Endothelial cell of umbilical vein (primary cell): Measurements from ENCODE around the gene CYTH2. TPM values are rescaled to one million over a fixed set of nuclear protein-coding genes. Genes with fewer than 3 reads are reported as not detected.

Experiments used
- BruUV-seq: library from RNA; stranded (reverse); fragments of 400-500 nt; replicated peaks from 2 replicates; lab custom pipeline; 2021; lab: Mats Ljungman, UMichigan
- CTCF ChIA-PET: fragments of 300-600, 350-600 bp; sonication (Branson Sonifier 250); formaldehyde crosslinking; loops from one replicate; lab custom pipeline; 2021; ENCODE audit warnings: antibody characterized with exemption, inconsistent platforms; lab: Charles Lee
- POLR2A ChIA-PET: fragments of 300-600, 350-600 bp; sonication (Branson Sonifier 250); formaldehyde crosslinking; loops from one replicate; lab custom pipeline; 2021; ENCODE audit warnings: antibody characterized with exemption, inconsistent platforms; lab: Charles Lee
- DNase-seq: peaks from one replicate; pipeline ENCODE4 v3.0.0-alpha.2; 2011; ENCODE audit warnings: low read depth, low spot score
- FAIRE-seq: peaks from 2 replicates; lab custom pipeline; 2011; peaks lifted over from hg19 to GRCh38; lab: Jason Lieb, UNC
- H2AFZ ChIP-seq: 2 replicates; pipeline ENCODE4 v1.6.0; 2012; ENCODE audit warnings: low read depth, low read length, control low read depth, inconsistent platforms
- H3K27ac ChIP-seq: 2 replicates; pipeline ENCODE4 v1.5.1; 2011; ENCODE audit warnings: low read depth, mild to moderate bottlenecking, control low read depth, low read length, moderate library complexity; ENCODE audit not compliant: insufficient read depth
- H3K27me3 ChIP-seq, 2 experiments: 2 replicates each; pipeline versions ENCODE4 v1.6.0 to v1.6.1; 2011; ENCODE audit warnings: low read length in 2 of 2, mixed read lengths in 1 of 2; ENCODE audit not compliant: control insufficient read depth in 2 of 2, insufficient read depth in 2 of 2
- H3K36me3 ChIP-seq, 2 experiments: 2 replicates in 1 of 2; 3 replicates in 1 of 2; pipeline ENCODE4 v1.5.1; 2011; ENCODE audit warnings: low read length in 2 of 2, mild to moderate bottlenecking in 1 of 2, moderate library complexity in 1 of 2; ENCODE audit not compliant: control insufficient read depth in 2 of 2, insufficient read depth in 2 of 2; ENCODE audit errors: extremely low read depth in 1 of 2
- H3K4me1 ChIP-seq: 3 replicates; pipeline ENCODE4 v1.5.1; 2011; ENCODE audit warnings: mild to moderate bottlenecking, low read length; ENCODE audit not compliant: control insufficient read depth, insufficient read depth; ENCODE audit errors: extremely low read depth
- H3K4me2 ChIP-seq: 2 replicates; pipeline ENCODE4 v1.6.1; 2011; ENCODE audit warnings: low read length, control low read depth, mixed read lengths; ENCODE audit not compliant: insufficient read depth
- H3K4me3 ChIP-seq, 3 experiments: fragments of 200-600 bp in 1 of 3; sonication (generic), shearing (Covaris generic) in 1 of 3; replicated peaks in 1 of 3; 2 replicates each; pipeline ENCODE4 v1.5.1; 2011 to 2016; ENCODE audit warnings: control low read depth in 3 of 3, low read length in 3 of 3, mild to moderate bottlenecking in 2 of 3, inconsistent platforms in 1 of 3, low read depth in 1 of 3, moderate library complexity in 1 of 3; ENCODE audit not compliant: insufficient read depth in 1 of 3
- H3K79me2 ChIP-seq: 2 replicates; pipeline ENCODE4 v1.6.0; 2012; ENCODE audit warnings: low read length, inconsistent platforms; ENCODE audit not compliant: control insufficient read depth, insufficient read depth
- H3K9ac ChIP-seq: replicated peaks from 2 replicates; pipeline ENCODE3; 2011; ENCODE audit warnings: low read length, control low read depth; ENCODE audit not compliant: insufficient read depth; ENCODE audit errors: extremely low read depth
- H3K9me1 ChIP-seq: replicated peaks from 3 replicates; pipeline ENCODE4 v1.6.0; 2011; ENCODE audit warnings: mild to moderate bottlenecking, low read length; ENCODE audit not compliant: control insufficient read depth, insufficient read depth; ENCODE audit errors: extremely low read depth
- H3K9me3 ChIP-seq: replicated peaks from 2 replicates; pipeline ENCODE4 v1.5.1; 2012; ENCODE audit warnings: low read length, inconsistent platforms; ENCODE audit not compliant: control insufficient read depth, insufficient read depth
- H4K20me1 ChIP-seq: replicated peaks from 2 replicates; pipeline ENCODE3; 2011; ENCODE audit warnings: mild to moderate bottlenecking, low read length; ENCODE audit not compliant: control insufficient read depth, insufficient read depth; ENCODE audit errors: extremely low read depth
- EZH2 ChIP-seq: IDR thresholded peaks from 2 replicates; pipeline ENCODE4 v1.6.1; 2012; ENCODE audit warnings: borderline replicate concordance, low read depth, mild to moderate bottlenecking, moderate library complexity, low read length, inconsistent platforms; ENCODE audit not compliant: severe bottlenecking
- FOS ChIP-seq: IDR thresholded peaks from 2 replicates; pipeline ENCODE4 v1.6.1; 2011; ENCODE audit warnings: mild to moderate bottlenecking, low read length, moderate library complexity, borderline replicate concordance; ENCODE audit not compliant: insufficient read depth
- GATA2 ChIP-seq: IDR thresholded peaks from 2 replicates; pipeline ENCODE4 v1.7.0; 2011; ENCODE audit warnings: low read depth, mild to moderate bottlenecking, moderate library complexity, mixed read lengths, low read length; ENCODE audit not compliant: insufficient read length, insufficient read depth
- JUN ChIP-seq: IDR thresholded peaks from 2 replicates; pipeline ENCODE4 v1.6.1; 2011; ENCODE audit warnings: borderline replicate concordance, low read depth; ENCODE audit not compliant: insufficient read length, insufficient read depth
- MYC ChIP-seq: IDR thresholded peaks from one replicate; pipeline ENCODE4 v1.6.1; 2011; ENCODE audit warnings: mild to moderate bottlenecking, low read depth, low read length
- POLR2A ChIP-seq: IDR thresholded peaks from 2 replicates; pipeline ENCODE4 v1.6.1; 2012; ENCODE audit warnings: low read depth, mild to moderate bottlenecking, control low read depth, low read length
- POLR2AphosphoS5 ChIP-seq: IDR thresholded peaks from 2 replicates; pipeline ENCODE4 v1.6.1; 2012; ENCODE audit warnings: low read depth, mild to moderate bottlenecking, control low read depth, low read length, moderate library complexity; ENCODE audit not compliant: insufficient read depth
- dilution Hi-C: fragments of 300-500 bp; cut with MboI; formaldehyde crosslinking; loops from one replicate; pipeline ENCODE4 v1.15.0; 2019; ENCODE audit warnings: low sequenced_read_pairs; ENCODE audit not compliant: extremely low pct_ligation_motif_present
- intact Hi-C: fragments of 100-400 bp; cut with micrococcal nuclease; formaldehyde crosslinking; loops from one replicate; pipeline ENCODE4 v1.10.0; 2022
- polyA plus RNA-seq, 4 experiments: library from polyadenylated mRNA; depleted of rRNA in 3 of 4; stranded (reverse) in 3 of 4; unstranded in 1 of 4; fragments of >200 nt; gene quantifications; 2 replicates each; pipeline versions ENCODE4 v1.2.1 to v1.2.3, GENCODE V29; 2011 to 2012; ENCODE audit warnings: missing spikeins in 1 of 4
- total RNA-seq: library from RNA; stranded (reverse); gene quantifications from 2 replicates; pipeline ENCODE4 v1.2.3, GENCODE V29; 2021
- TF ChIP-seq, protein P1 (sequence below), 2 donors: IDR thresholded peaks; 1 replicate in 1 of 2; 2 replicates in 1 of 2; pipeline ENCODE4 v1.5.1; 2011; ENCODE audit warnings: low read length in 2 of 2, mild to moderate bottlenecking in 2 of 2, moderate library complexity in 2 of 2, control low read depth in 1 of 2, inconsistent platforms in 1 of 2, low read depth in 1 of 2; ENCODE audit not compliant: insufficient read depth in 1 of 2; ENCODE audit errors: extremely low read depth in 1 of 2
- TF ChIP-seq, protein P2 (sequence below): IDR thresholded peaks from 2 replicates; pipeline ENCODE4 v1.6.1; 2011; ENCODE audit not compliant: insufficient read depth, insufficient read length

Gene CYTH2
- total and polyA plus RNA-seq, 2 donors (not counting 3 experiments of a cell fraction or from before 2014, with no cell fraction given): 98.4 to 119 TPM

DNA sequence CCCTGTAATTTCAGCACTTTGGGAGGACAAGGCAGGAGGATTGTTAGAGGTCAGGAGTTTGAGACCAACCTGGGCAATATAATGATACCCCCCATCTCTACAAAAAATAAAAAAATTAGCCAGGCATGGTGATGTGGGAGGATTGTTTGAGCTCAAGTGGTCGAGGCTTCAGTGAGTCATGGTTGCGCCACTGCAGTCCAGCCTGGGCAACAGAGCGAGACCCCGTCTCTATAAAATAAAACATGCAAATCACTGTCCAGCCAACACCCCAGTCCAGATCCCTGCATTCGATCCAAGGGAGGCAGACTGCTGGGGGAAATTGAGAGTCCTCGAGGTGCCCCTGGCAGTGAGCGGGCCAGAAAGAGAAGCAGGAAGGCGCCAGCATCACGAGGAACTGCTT, 7.0 kb downstream of the CYTH2 start:
- H4K20me1 ChIP-seq: no peaks in the 10 kb centered on the region
- CTCF ChIA-PET: interaction anchor here (1.1 kb wide), 1 partner anchor 108 kb away, joined by 5 read pairs; no protein-coding TSS in a partner anchor
- intact Hi-C loops (no loop called here), dilution Hi-C loops (no loop called here)
- H3K27me3 ChIP-seq: no peaks in the 10 kb centered on the region
- DNase-seq (no peak), FAIRE-seq (no peak)
- peak; percentile 13 for TF ChIP-seq POLR2AphosphoS5
- no peak for TF ChIP-seq MYC
- BruUV-seq: no TSS peak
- no peak overlapping the region for H3K4me3 ChIP-seq
- H3K4me2 ChIP-seq: no peak overlapping the region
- POLR2A ChIA-PET: interaction anchor here (1.3 kb wide), 1 partner anchor 17 kb away, joined by 4 read pairs; no protein-coding TSS in a partner anchor
- H3K9ac ChIP-seq: no peak overlapping the region
- no peak overlapping the region for H2AFZ ChIP-seq
- no peaks in the 10 kb centered on the region for H3K9me1 ChIP-seq
- no peaks in the 10 kb centered on the region for H3K9me3 ChIP-seq
- H3K4me1 ChIP-seq: peaks cover 15% of the 10 kb centered on the region
- peaks cover 8% of the 10 kb centered on the region for H3K79me2 ChIP-seq
- H3K27ac ChIP-seq: no peak overlapping the region
- H3K36me3 ChIP-seq: peaks cover 25 to 67% of the 10 kb centered on the region in 2 experiments

DNA sequence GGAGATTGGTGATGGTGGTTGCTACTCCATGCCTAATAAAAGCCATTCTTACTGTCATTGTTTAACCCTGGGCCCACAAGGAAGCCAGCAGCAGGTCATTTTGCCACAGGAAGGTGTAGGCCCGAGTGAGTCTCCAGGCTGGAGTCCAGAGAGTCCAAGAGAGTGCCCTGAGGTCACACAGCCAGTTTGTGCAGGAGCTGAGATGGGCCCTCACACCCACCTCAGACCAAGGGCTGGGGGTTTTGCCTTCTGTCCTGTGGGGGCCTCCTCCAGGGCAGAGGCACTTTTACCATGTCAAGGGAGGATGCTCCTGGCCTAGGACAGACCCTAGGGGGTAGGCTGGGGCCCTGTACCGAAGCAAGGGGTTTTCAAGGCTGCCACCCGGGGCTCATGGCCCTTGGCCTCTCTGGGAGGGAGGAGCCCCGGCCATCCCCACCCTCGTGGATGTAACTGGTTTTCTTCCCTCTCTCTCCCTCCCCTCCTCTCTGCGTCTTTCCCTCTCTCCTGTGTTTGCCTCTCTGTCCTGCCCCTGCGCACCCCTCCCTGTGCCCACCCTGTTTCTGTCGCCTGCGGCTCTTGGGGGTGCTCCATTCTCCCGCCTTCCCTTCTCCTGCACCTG, 8.0 kb downstream of the CYTH2 start:
- H3K9me1 ChIP-seq: no peaks in the 10 kb centered on the region
- no peak overlapping the region for H2AFZ ChIP-seq
- intact Hi-C loops (no loop called here), dilution Hi-C loops (no loop called here)
- ChIA-PET CTCF (no interaction called here), POLR2A (no interaction called here)
- FAIRE-seq (no peak), DNase-seq (no peak)
- H3K4me2 ChIP-seq: no peak overlapping the region
- no peak overlapping the region for H3K4me3 ChIP-seq
- H3K9ac ChIP-seq: no peak overlapping the region
- H3K27ac ChIP-seq: no peak overlapping the region
- TF ChIP-seq EZH2: no peak
- TF ChIP-seq POLR2A: peak; percentile 15
- no peak for TF ChIP-seq GATA2
- no peak for TF ChIP-seq FOS
- TF ChIP-seq POLR2AphosphoS5: no peak
- TF ChIP-seq, protein P1, sequence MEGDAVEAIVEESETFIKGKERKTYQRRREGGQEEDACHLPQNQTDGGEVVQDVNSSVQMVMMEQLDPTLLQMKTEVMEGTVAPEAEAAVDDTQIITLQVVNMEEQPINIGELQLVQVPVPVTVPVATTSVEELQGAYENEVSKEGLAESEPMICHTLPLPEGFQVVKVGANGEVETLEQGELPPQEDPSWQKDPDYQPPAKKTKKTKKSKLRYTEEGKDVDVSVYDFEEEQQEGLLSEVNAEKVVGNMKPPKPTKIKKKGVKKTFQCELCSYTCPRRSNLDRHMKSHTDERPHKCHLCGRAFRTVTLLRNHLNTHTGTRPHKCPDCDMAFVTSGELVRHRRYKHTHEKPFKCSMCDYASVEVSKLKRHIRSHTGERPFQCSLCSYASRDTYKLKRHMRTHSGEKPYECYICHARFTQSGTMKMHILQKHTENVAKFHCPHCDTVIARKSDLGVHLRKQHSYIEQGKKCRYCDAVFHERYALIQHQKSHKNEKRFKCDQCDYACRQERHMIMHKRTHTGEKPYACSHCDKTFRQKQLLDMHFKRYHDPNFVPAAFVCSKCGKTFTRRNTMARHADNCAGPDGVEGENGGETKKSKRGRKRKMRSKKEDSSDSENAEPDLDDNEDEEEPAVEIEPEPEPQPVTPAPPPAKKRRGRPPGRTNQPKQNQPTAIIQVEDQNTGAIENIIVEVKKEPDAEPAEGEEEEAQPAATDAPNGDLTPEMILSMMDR (IDR thresholded peaks at IDR 0.05; ENCODE audit: extremely low read depth in 1 of 2, insufficient read depth in 1 of 2, low read depth in 1 of 2, low read length in 2 of 2): no peak
- TF ChIP-seq MYC: no peak
- TF ChIP-seq JUN: no peak
- TF ChIP-seq, protein P2, sequence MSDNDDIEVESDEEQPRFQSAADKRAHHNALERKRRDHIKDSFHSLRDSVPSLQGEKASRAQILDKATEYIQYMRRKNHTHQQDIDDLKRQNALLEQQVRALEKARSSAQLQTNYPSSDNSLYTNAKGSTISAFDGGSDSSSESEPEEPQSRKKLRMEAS: no peak
- no peaks in the 10 kb centered on the region for H3K9me3 ChIP-seq
- H3K79me2 ChIP-seq: peaks cover under 1% of the 10 kb centered on the region
- peaks cover 21 to 57% of the 10 kb centered on the region in 2 experiments for H3K36me3 ChIP-seq
- H3K4me1 ChIP-seq: peaks cover 19% of the 10 kb centered on the region
- no peaks in the 10 kb centered on the region for H3K27me3 ChIP-seq
- BruUV-seq: no TSS peak
- no peaks in the 10 kb centered on the region for H4K20me1 ChIP-seq
